IMR-90 (cell line): Measurements from ENCODE around the gene UFC1.

ENCODE experiments used
- BHLHE40 ChIP-seq: fragments of 150-350 bp; IDR thresholded peaks from 2 replicates; pipeline ENCODE4 v1.6.1; 2016; ENCODE audit warnings: mild to moderate bottlenecking, low read depth, low read length
- MAFK ChIP-seq: IDR thresholded peaks from 2 replicates; pipeline ENCODE4 v1.6.1; 2012; ENCODE audit warnings: low read depth, low read length, improper control_type of control experiment
- MXI1 ChIP-seq: IDR thresholded peaks from 2 replicates; pipeline ENCODE4 v1.6.1; 2012; ENCODE audit warnings: low read depth, mild to moderate bottlenecking, low read length, moderate library complexity, borderline replicate concordance
- NFE2L2 ChIP-seq: fragments of 150-350 bp; IDR thresholded peaks from 2 replicates; pipeline ENCODE4 v1.6.1; 2016; ENCODE audit warnings: low read depth, mild to moderate bottlenecking, low read length
- POLR2A ChIP-seq: IDR thresholded peaks from 2 replicates; pipeline ENCODE4 v1.6.1; 2012; ENCODE audit warnings: mild to moderate bottlenecking, low read depth, low read length
- RAD21 ChIP-seq: IDR thresholded peaks from 2 replicates; pipeline ENCODE4 v1.6.1; 2012; ENCODE audit warnings: low read length, improper control_type of control experiment
- RCOR1 ChIP-seq: IDR thresholded peaks from 2 replicates; pipeline ENCODE4 v1.6.1; 2012; ENCODE audit warnings: mild to moderate bottlenecking, low read length, improper control_type of control experiment; ENCODE audit not compliant: insufficient replicate concordance
- RFX5 ChIP-seq: IDR thresholded peaks from 2 replicates; pipeline ENCODE4 v1.8.0; 2012; ENCODE audit warnings: low read depth, mild to moderate bottlenecking, low read length, moderate library complexity
- SMC3 ChIP-seq: fragments of 150-350 bp; IDR thresholded peaks from 2 replicates; pipeline ENCODE4 v1.6.1; 2016; ENCODE audit warnings: low read depth, mild to moderate bottlenecking, antibody characterized with exemption, low read length, moderate library complexity
- USF2 ChIP-seq: fragments of 150-350 bp; IDR thresholded peaks from 2 replicates; pipeline ENCODE4 v1.6.1; 2017; ENCODE audit warnings: mild to moderate bottlenecking, antibody characterized with exemption, low read length, low read depth
- TF ChIP-seq, protein P1 (sequence below): conservative IDR thresholded peaks from 2 replicates; pipeline ENCODE4 v1.5.1; 2012; ENCODE audit warnings: mild to moderate bottlenecking, low read depth, low read length, improper control_type of control experiment
- TF ChIP-seq, protein P2 (sequence below): fragments of 150-350 bp; IDR thresholded peaks from 2 replicates; pipeline ENCODE4 v1.6.1; 2016; ENCODE audit warnings: low read depth, mild to moderate bottlenecking, low read length, moderate library complexity, borderline replicate concordance

GRCh38 chr1:161115132-161115711 is 38.6 kb upstream of the UFC1 start:
- TF ChIP-seq, protein P1, sequence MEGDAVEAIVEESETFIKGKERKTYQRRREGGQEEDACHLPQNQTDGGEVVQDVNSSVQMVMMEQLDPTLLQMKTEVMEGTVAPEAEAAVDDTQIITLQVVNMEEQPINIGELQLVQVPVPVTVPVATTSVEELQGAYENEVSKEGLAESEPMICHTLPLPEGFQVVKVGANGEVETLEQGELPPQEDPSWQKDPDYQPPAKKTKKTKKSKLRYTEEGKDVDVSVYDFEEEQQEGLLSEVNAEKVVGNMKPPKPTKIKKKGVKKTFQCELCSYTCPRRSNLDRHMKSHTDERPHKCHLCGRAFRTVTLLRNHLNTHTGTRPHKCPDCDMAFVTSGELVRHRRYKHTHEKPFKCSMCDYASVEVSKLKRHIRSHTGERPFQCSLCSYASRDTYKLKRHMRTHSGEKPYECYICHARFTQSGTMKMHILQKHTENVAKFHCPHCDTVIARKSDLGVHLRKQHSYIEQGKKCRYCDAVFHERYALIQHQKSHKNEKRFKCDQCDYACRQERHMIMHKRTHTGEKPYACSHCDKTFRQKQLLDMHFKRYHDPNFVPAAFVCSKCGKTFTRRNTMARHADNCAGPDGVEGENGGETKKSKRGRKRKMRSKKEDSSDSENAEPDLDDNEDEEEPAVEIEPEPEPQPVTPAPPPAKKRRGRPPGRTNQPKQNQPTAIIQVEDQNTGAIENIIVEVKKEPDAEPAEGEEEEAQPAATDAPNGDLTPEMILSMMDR = no peak
- TF ChIP-seq USF2 (no peak), SMC3 (no peak), POLR2A (no peak), MXI1 (no peak), RFX5 (no peak), RAD21 (no peak), MAFK (no peak), NFE2L2 (no peak), BHLHE40 (0 out of 2 replicates have a peak, but pooled peaks have one; percentile 18), RCOR1 (no peak)
- TF ChIP-seq, protein P2, sequence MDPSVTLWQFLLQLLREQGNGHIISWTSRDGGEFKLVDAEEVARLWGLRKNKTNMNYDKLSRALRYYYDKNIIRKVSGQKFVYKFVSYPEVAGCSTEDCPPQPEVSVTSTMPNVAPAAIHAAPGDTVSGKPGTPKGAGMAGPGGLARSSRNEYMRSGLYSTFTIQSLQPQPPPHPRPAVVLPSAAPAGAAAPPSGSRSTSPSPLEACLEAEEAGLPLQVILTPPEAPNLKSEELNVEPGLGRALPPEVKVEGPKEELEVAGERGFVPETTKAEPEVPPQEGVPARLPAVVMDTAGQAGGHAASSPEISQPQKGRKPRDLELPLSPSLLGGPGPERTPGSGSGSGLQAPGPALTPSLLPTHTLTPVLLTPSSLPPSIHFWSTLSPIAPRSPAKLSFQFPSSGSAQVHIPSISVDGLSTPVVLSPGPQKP = no peak
